ENCODE measurements around the gene LEFTY2.
"Not testable (repeated sequence)": the region's sequence is repeated elsewhere in the genome, so short reads cannot be mapped to it uniquely, and the experiment has no call there.

Gene LEFTY2

GRCh38 chr1:225950905-225951497, 10.0 kb upstream of the LEFTY2 start:
- no peak for DNase-seq

- no peak for DNase-seq
Observed at GRCh38 chr1:225949041-225949440, 8.0 kb upstream of the LEFTY2 start.

GRCh38 chr1:225946803-225947202, 5.8 kb upstream of the LEFTY2 start:
- no peak for DNase-seq

- DNase-seq: no peak
Observed at GRCh38 chr1:225946082-225946620, 5.1 kb upstream of the LEFTY2 start.

- DNase-seq: no peak
Observed at GRCh38 chr1:225945564-225945963, 4.5 kb upstream of the LEFTY2 start.

- DNase-seq: no peak
Observed at GRCh38 chr1:225944951-225945350, 3.9 kb upstream of the LEFTY2 start.

- DNase-seq: no peak
Observed at GRCh38 chr1:225944387-225944786, 3.4 kb upstream of the LEFTY2 start.

- DNase-seq: no peak
Observed at GRCh38 chr1:225943582-225943981, 2.6 kb upstream of the LEFTY2 start.

GRCh38 chr1:225942574-225942973, 1.6 kb upstream of the LEFTY2 start:
- no peak for DNase-seq

- DNase-seq: no peak
Observed at GRCh38 chr1:225941942-225942222, 862 bp upstream of the LEFTY2 start.

- no peak for DNase-seq
Observed at GRCh38 chr1:225940385-225941151, 452 bp downstream of the LEFTY2 start.

GRCh38 chr1:225939939-225940310, 1.1 kb downstream of the LEFTY2 start:
- DNase-seq: not testable (repeated sequence)

GRCh38 chr1:225939097-225939938, 1.7 kb downstream of the LEFTY2 start:
- not testable (repeated sequence) for DNase-seq

GRCh38 chr1:225937048-225937968, 3.7 kb downstream of the LEFTY2 start:
- DNase-seq: no peak

- DNase-seq: no peak
Observed at GRCh38 chr1:225936523-225936922, 4.5 kb downstream of the LEFTY2 start.

- DNase-seq: not testable (repeated sequence)
Observed at GRCh38 chr1:225936086-225936485, 4.9 kb downstream of the LEFTY2 start.

GRCh38 chr1:225934711-225935110, 6.3 kb downstream of the LEFTY2 start:
- DNase-seq: no peak

- no peak for DNase-seq
Observed at GRCh38 chr1:225933072-225933471, 7.9 kb downstream of the LEFTY2 start.

- no peak for DNase-seq
Observed at GRCh38 chr1:225931270-225932136, 9.5 kb downstream of the LEFTY2 start.

GRCh38 chr1:225930566-225930965, 10.5 kb downstream of the LEFTY2 start:
- no peak for DNase-seq

GRCh38 chr1:225929462-225929861, 11.6 kb downstream of the LEFTY2 start:
- DNase-seq: not testable (repeated sequence)

All from NCI-H1092 (cell line).